Neural cell (in vitro differentiated cells): ENCODE results near the gene GLIS2. TPM values are rescaled to one million over a fixed set of nuclear protein-coding genes. Genes with fewer than 3 reads are reported as not detected.

Experiments used
- H2AFZ ChIP-seq: fragments of 200-600, 300-800 bp; sonication (generic), shearing (Covaris generic); 2 replicates; pipeline ENCODE4 v1.6.0; 2014; ENCODE audit warnings: low read depth, mild to moderate bottlenecking, antibody characterized with exemption, low read length, moderate library complexity
- H3F3A ChIP-seq: fragments of 200-600 bp; shearing (Covaris generic); 2 replicates; pipeline ENCODE4 v1.6.1; 2016; ENCODE audit warnings: mild to moderate bottlenecking, moderate library complexity, mixed read lengths, antibody characterized with exemption, low read length; ENCODE audit not compliant: insufficient read depth, poor library complexity, severe bottlenecking
- H3K27ac ChIP-seq: fragments of 200-600, 300-800 bp; sonication (generic), shearing (Covaris generic); 2 replicates; pipeline ENCODE4 v1.5.1; 2014; ENCODE audit warnings: mild to moderate bottlenecking, low read length, moderate library complexity
- H3K27me3 ChIP-seq: fragments of 300-800, 200-600 bp; sonication (generic), shearing (Covaris generic); 2 replicates; pipeline ENCODE4 v1.6.0; 2014; ENCODE audit warnings: mild to moderate bottlenecking, low read depth, low read length, moderate library complexity; ENCODE audit not compliant: insufficient read depth
- H3K36me3 ChIP-seq: fragments of 300-800, 200-600 bp; sonication (generic), shearing (Covaris generic); 2 replicates; pipeline ENCODE4 v1.5.1; 2014; ENCODE audit warnings: mild to moderate bottlenecking, antibody characterized with exemption, low read length, moderate library complexity; ENCODE audit not compliant: insufficient read depth
- H3K4me2 ChIP-seq: fragments of 300-800, 200-600 bp; sonication (generic), shearing (Covaris generic); 2 replicates; pipeline ENCODE4 v1.6.0; 2014; ENCODE audit warnings: mild to moderate bottlenecking, low read length
- H3K4me3 ChIP-seq: fragments of 300-800, 200-600 bp; sonication (generic), shearing (Covaris generic); 2 replicates; pipeline ENCODE4 v1.5.1; 2014; ENCODE audit warnings: mild to moderate bottlenecking, low read length, moderate library complexity
- H3K79me2 ChIP-seq: fragments of 200-600 bp; shearing (Covaris generic); replicated peaks from 2 replicates; pipeline ENCODE4 v1.6.0; 2014; ENCODE audit warnings: mild to moderate bottlenecking, low read length, moderate library complexity; ENCODE audit not compliant: insufficient read depth
- H3K9ac ChIP-seq: fragments of 300-800, 200-600 bp; sonication (generic), shearing (Covaris generic); 2 replicates; pipeline ENCODE4 v1.6.1; 2016; ENCODE audit warnings: mild to moderate bottlenecking, low read length, mixed read lengths
- H3K9me2 ChIP-seq: fragments of 200-600 bp; shearing (Covaris generic); 2 replicates; pipeline ENCODE4 v1.6.1; 2016; ENCODE audit warnings: mild to moderate bottlenecking, low read length, mixed read lengths; ENCODE audit not compliant: insufficient read depth
- H3K9me3 ChIP-seq: fragments of 200-600, 300-800 bp; sonication (generic), shearing (Covaris generic); 2 replicates; pipeline ENCODE4 v1.6.1; 2016; ENCODE audit warnings: mild to moderate bottlenecking, mixed run types, low read length, moderate library complexity, mixed read lengths
- H4K20me1 ChIP-seq: fragments of 200-600 bp; shearing (Covaris generic); 2 replicates; pipeline ENCODE4 v1.6.1; 2016; ENCODE audit warnings: mild to moderate bottlenecking, mixed run types; ENCODE audit not compliant: insufficient read depth
- EP300 ChIP-seq: fragments of 450-650 bp; conservative IDR thresholded peaks from 2 replicates; pipeline ENCODE4 v1.6.1; 2014; ENCODE audit warnings: antibody characterized with exemption, mild to moderate bottlenecking, moderate library complexity; ENCODE audit not compliant: poor library complexity, severe bottlenecking
- EZH2 ChIP-seq: fragments of 200-600, 300-800 bp; shearing (Covaris generic), sonication (generic); IDR thresholded peaks from 2 replicates; pipeline ENCODE4 v1.6.1; 2014; ENCODE audit warnings: antibody characterized with exemption, low read length, borderline replicate concordance, mild to moderate bottlenecking; ENCODE audit not compliant: insufficient read depth, poor library complexity, severe bottlenecking
- MXI1 ChIP-seq: fragments of 450-650 bp; conservative IDR thresholded peaks from 2 replicates; pipeline ENCODE4 v1.6.1; 2014; ENCODE audit warnings: antibody characterized with exemption, mild to moderate bottlenecking; ENCODE audit not compliant: poor library complexity, severe bottlenecking
- POLR2AphosphoS5 ChIP-seq: IDR thresholded peaks from 2 replicates; pipeline ENCODE4 v1.6.1; 2012
- RAD21 ChIP-seq: fragments of 450-650 bp; conservative IDR thresholded peaks from 2 replicates; pipeline ENCODE4 v1.6.1; 2014; ENCODE audit warnings: antibody characterized with exemption, mild to moderate bottlenecking, moderate library complexity
- SMC3 ChIP-seq: fragments of 450-650 bp; conservative IDR thresholded peaks from 2 replicates; pipeline ENCODE4 v1.6.1; 2014; ENCODE audit warnings: antibody characterized with exemption, mild to moderate bottlenecking, moderate library complexity; ENCODE audit not compliant: poor library complexity
- TAF1 ChIP-seq: IDR thresholded peaks from 2 replicates; pipeline ENCODE4 v1.6.1; 2012; ENCODE audit warnings: low read depth
- polyA plus RNA-seq: library from polyadenylated mRNA; depleted of rRNA; stranded (reverse); fragments of >200 nt; gene quantifications from 2 replicates; pipeline ENCODE4 v1.2.3, GENCODE V29; 2014
- TF ChIP-seq, protein P1 (sequence below): IDR thresholded peaks from 2 replicates; pipeline ENCODE4 v1.6.1; 2012; ENCODE audit warnings: borderline replicate concordance
- TF ChIP-seq, protein P2 (sequence below): fragments of 450-650 bp; IDR thresholded peaks from 2 replicates; pipeline ENCODE4 v1.5.1; 2014; ENCODE audit warnings: antibody characterized with exemption, mild to moderate bottlenecking, moderate library complexity; ENCODE audit not compliant: poor library complexity, severe bottlenecking

Gene GLIS2
- polyA plus RNA-seq, 1 donor from 2014 or later: 2.6 TPM

DNA sequence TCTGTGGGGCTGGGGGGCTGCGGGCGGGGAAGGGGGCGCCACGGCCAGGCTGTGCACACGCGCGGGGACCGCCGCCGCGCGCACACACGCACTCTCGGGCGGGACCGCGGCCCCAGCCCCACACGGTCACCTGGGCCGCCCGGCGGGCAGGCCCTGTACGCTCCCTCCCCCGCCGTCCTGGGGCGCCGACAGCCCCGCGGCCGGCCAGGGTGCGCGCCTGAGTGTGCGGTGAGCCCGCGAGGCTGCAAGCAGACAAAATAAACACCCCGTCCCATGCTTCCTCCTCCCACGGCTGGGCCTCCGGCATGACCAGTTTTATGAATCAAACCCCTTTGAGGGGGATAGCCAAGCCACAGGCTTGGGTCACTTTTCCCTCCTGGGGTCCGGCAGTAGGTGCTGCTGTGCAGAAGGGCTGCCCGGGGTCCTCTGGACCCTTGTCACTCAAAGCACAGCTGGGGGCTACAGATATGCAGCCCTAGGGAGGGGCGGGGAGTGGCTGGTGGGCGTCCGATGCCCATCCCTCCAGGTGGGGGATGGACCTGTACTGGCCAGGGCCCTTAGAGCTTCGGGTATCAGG lies 56.2 kb downstream of the GLIS2 start:
- Histone ChIP-seq H3K27ac (no peak overlapping the region), H3F3A (no peaks in the 10 kb centered on the region), H3K4me2 (no peak overlapping the region), H3K79me2 (no peaks in the 10 kb centered on the region), H3K9me2 (no peaks in the 10 kb centered on the region), H3K36me3 (no peaks in the 10 kb centered on the region), H2AFZ (no peak overlapping the region), H3K9ac (no peak overlapping the region), H3K9me3 (no peaks in the 10 kb centered on the region), H3K27me3 (peaks cover 11% of the 10 kb centered on the region), H3K4me3 (peak overlapping the region; percentile 56), H4K20me1 (no peaks in the 10 kb centered on the region)
- TF ChIP-seq POLR2AphosphoS5 (no peak), RAD21 (no peak), EZH2 (no peak), SMC3 (no peak), EP300 (no peak), MXI1 (no peak), TAF1 (no peak)
- TF ChIP-seq, protein P1, sequence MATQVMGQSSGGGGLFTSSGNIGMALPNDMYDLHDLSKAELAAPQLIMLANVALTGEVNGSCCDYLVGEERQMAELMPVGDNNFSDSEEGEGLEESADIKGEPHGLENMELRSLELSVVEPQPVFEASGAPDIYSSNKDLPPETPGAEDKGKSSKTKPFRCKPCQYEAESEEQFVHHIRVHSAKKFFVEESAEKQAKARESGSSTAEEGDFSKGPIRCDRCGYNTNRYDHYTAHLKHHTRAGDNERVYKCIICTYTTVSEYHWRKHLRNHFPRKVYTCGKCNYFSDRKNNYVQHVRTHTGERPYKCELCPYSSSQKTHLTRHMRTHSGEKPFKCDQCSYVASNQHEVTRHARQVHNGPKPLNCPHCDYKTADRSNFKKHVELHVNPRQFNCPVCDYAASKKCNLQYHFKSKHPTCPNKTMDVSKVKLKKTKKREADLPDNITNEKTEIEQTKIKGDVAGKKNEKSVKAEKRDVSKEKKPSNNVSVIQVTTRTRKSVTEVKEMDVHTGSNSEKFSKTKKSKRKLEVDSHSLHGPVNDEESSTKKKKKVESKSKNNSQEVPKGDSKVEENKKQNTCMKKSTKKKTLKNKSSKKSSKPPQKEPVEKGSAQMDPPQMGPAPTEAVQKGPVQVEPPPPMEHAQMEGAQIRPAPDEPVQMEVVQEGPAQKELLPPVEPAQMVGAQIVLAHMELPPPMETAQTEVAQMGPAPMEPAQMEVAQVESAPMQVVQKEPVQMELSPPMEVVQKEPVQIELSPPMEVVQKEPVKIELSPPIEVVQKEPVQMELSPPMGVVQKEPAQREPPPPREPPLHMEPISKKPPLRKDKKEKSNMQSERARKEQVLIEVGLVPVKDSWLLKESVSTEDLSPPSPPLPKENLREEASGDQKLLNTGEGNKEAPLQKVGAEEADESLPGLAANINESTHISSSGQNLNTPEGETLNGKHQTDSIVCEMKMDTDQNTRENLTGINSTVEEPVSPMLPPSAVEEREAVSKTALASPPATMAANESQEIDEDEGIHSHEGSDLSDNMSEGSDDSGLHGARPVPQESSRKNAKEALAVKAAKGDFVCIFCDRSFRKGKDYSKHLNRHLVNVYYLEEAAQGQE: no peak
- TF ChIP-seq, protein P2, sequence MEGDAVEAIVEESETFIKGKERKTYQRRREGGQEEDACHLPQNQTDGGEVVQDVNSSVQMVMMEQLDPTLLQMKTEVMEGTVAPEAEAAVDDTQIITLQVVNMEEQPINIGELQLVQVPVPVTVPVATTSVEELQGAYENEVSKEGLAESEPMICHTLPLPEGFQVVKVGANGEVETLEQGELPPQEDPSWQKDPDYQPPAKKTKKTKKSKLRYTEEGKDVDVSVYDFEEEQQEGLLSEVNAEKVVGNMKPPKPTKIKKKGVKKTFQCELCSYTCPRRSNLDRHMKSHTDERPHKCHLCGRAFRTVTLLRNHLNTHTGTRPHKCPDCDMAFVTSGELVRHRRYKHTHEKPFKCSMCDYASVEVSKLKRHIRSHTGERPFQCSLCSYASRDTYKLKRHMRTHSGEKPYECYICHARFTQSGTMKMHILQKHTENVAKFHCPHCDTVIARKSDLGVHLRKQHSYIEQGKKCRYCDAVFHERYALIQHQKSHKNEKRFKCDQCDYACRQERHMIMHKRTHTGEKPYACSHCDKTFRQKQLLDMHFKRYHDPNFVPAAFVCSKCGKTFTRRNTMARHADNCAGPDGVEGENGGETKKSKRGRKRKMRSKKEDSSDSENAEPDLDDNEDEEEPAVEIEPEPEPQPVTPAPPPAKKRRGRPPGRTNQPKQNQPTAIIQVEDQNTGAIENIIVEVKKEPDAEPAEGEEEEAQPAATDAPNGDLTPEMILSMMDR: no peak

DNA sequence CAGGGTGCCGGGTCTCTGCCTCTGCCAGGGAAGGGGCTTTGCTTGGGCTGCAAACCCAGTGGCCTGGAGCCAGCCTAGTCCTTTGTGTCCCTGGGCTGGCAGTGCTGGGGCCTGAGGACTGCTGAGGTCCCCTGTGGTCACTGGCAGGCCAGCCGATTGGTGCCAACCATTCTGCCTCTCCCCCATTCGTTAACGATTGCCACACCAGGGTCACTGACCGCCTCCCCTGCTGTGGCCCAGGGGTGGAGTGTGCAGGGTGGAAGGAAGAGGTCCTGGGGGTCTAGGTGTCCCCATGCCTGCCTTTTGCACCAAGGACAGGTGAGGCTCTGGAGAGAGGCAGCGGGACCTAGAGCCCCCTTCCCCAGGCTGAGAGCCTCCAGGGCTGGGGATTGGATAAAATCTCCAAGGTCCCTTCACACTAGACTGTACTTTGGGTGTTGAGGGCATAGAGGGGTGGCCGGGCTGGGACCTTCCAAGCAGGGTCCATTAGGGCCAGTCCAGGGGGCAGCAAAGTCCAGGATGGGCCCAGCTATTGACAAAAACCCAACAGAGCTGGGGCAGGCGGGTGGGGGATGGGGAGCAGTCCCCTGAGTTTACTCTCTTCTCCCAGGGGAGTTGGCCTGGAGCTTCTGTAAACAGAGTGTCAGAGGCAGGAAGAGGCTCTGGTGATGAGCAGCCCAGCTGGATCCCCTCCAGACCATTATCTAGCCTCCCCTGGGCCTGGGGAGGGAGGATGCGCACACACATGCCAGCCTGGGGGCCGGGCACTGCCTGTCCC lies 56.9 kb downstream of the GLIS2 start:
- Histone ChIP-seq H3K9ac (no peak overlapping the region), H2AFZ (no peak overlapping the region), H3K9me2 (no peaks in the 10 kb centered on the region), H3K4me2 (no peak overlapping the region), H3K36me3 (no peaks in the 10 kb centered on the region), H3K79me2 (no peaks in the 10 kb centered on the region), H3F3A (no peaks in the 10 kb centered on the region), H3K4me3 (no peak overlapping the region), H3K9me3 (no peaks in the 10 kb centered on the region), H3K27me3 (peaks cover 11% of the 10 kb centered on the region), H3K27ac (no peak overlapping the region), H4K20me1 (no peaks in the 10 kb centered on the region)
- TF ChIP-seq MXI1 (no peak), SMC3 (no peak)
- TF ChIP-seq, protein P1: no peak
